NCI-H345 treated with DMSO at 0.1 percent for 48 hours (cell line): ENCODE measurements around the gene SGSM2.

Source experiments
- DNase-seq: peaks from one replicate; lab custom pipeline; 2025; ENCODE audit not compliant: unreplicated experiment; lab: John Stamatoyannopoulos, UW

SGSM2 gene

DNA sequence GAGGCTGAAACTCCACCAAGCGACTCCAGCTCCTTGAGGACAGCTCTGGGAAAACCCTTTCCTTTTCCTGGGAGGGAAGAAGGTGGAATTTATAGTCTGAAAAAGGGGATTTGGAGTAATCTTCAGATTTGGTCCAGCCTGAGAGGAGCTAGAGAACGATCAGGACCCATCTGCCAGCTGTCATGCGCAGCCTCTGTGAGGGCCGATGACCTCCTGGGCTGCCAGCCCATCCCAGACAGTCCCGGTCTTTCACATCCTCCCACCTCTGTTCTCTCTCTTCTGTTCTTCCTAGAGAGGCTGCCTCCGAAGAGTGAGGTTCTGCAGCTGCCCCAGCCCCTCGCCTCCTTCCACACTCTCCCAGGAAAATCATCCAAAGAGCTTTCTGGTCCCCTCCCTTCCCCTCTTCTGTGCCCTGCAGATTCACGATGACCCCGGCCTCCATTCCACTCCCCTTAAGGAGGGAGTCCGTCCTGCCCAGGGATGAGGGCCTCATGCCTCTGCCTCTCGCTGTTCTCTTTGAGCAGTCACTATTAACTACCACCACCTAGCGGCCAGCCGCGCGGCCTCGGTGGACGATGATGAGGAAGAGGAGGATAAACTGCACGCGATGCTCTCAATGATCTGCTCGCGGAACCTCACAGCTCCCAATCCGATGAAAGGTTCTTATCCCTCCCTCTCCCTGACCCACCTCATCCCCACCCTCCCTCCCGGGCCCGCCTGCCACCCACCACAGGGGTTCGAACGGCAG lies 29.6 kb downstream of the SGSM2 start:
- DNase-seq, result no peak

DNA sequence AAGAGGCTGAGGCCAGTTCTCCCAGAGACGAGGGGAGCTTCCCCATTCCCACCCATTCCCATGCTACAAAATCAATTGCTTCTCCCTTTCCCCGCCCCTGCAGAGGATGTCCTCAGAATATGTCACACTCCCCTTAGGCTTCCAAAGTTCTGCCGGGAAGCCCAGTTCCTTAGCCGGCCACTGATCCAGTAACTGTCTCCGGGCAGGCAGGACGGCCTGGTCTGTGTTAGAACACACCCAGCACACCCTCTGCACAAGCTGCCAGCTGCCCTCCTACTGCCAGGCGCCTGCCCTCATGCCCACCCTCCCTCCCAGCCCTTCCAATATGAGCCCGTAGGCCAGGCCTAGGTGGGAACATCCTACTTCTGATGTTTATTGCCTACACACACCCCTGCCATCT lies 31.1 kb downstream of the SGSM2 start:
- no peak for DNase-seq

DNA sequence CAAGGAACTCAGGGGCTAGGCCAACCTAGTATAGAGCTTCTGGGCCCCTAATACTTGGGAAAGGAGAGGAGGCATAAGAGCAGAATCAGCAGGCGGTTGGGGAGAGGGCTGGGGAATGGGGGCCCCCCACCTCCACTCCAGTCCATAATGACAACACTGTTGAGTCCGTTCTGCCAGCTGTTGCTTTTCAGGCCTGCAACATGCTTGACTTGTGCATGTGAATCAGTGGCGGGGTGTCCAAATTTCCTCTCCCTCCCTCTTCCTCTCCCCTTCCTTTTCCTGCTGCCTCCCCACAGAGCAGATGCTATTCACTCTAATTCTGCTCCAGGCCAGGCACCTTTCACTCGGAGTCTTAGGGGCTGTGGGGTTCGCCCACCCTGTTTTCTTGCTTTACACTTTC lies 31.7 kb downstream of the SGSM2 start:
- no peak for DNase-seq

DNA sequence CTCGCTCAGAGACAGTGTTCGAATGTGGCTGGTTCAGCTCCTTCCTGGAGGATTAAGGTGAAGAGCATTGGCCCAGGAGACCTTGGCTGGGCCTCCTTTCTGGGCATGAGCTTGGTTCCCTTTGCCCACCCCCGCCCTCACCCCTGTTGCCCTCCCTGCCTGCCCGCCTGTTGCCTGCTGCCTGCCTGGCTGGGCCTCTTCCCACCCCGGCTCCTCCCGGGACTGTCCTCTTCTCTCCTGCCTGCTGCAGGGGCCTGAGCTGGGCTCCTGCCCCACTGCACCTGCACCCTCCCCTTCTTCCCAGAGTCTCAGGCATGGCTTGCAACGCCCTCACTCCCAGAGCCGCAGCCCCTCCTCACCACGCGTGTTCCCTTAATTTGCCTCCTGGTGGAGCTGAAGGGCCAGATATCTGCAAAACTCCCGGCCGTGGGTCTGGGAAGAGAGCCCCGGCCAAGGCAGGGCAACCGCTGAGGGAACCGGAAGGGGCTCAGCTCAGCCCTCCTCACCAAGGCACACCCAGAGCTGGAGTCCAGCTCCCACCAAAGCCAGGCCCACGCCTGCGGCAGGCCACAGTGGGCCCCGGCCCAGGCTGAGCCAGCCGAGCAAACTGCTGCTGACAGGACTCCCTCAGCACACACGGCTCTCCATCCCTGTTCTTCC lies 32.4 kb downstream of the SGSM2 start:
- no peak for DNase-seq

DNA sequence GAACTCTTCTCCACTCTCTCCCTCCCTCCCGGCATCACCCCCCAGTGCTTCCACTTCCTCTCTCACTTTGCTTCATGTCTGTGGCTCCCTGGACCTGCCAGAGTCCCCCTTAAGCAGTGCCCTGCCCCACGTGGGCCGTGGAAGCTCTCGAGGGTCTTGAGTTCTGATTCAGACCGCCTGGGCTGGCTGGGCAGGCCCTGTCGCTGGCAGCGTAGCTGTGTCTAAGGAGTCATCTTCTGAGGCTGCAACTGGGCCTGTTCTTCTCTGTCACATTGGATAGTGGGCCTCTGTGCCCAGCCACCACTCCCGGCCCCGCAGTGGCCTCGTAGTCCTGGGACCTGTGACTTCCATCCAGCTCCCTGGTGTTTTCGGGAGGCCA lies 32.9 kb downstream of the SGSM2 start:
- no peak for DNase-seq

DNA sequence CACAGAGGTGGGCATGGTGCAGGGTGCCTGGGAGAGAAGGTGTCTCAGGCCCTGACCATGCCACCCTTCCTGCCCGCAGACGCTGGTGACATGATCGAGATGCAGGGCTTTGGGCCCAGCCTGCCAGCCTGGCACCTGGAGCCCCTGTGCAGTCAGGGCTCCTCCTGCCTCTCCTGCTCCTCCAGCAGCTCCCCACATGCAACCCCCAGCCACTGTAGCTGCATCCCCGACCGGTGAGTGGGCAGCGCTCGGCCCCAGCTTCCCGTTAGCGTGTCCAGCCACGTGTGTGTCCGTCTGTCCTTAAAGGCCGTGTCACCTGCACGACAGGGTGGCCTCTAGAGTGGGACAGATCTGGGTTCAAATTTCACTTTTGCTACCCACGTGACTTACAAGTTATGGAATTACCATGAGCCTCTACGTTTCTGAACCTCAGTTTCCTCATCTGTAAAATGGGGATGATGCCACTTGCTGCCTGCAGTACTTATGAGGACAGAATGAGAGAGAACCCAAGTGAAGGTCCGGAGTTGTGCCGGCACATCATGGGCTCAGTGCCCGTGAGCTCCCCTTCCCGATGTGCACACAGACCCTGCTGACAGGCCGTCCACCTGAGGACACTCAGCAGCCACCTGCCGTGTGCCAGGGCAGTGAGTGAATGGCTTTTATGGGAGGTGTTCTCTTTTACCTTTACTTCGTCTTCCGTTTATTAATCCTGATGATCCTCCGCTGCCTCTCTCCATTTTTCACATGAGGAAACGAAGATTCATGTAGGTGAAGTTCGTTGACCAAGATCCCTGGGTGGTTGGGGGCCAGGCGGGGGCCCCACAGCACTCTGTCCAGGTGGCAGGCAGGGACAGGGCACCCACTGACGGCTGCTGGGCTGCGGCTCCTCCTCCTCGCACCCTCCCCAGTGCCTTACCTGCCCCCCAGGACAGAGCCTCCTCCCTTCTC lies 34.2 kb downstream of the SGSM2 start:
- no peak for DNase-seq

DNA sequence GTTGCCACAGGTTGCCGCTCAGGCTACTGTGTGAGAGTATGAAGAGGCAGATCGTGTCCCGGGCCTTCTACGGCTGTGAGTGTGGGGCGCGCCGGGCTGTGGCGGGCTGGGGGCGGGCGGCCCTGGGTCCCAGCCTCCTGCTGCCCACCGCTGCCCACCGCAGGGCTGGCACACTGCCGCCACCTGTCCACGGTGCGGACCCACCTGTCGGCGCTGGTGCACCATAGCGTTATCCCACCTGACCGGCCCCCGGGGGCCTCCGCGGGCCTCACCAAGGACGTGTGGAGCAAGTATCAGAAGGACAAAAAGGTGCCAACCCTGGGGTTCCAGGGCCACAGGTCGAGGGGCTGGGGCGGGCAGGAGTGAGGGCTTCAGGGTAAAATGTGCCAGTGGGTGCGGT lies 34.9 kb downstream of the SGSM2 start:
- DNase-seq, result no peak

DNA sequence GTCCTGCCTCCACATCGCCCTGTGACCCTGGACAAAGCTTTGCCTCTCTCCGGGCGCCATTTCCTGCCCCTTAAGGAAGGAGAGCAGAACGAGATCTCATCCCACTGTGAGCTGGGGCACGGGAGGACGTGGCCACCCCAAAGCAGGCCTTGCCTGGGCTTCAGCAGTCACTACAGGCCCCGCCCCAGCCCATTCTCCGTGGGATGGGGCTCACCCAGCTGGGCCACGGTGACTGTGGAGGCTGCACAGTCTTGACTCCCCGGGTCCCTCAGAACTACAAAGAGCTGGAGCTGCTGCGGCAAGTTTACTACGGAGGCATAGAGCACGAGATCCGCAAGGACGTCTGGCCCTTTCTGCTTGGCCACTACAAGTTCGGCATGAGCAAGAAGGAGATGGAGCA lies 35.4 kb downstream of the SGSM2 start:
- DNase-seq, result no peak

DNA sequence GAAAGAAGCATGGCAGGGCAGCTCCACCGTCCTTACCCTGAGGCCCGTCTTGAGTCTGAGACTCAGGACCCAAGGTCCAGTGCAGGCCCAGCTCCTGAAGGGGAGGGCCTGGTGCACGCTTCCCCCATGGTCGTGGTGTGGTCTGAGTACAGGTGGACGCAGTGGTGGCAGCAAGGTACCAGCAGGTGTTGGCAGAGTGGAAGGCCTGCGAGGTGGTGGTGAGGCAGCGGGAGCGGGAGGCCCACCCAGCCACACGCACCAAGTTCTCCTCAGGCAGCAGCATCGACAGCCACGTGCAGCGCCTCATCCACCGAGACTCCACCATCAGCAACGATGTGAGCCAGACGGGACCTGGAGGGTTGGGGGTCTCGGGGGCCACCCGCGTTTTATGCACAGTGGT lies 35.9 kb downstream of the SGSM2 start:
- no peak for DNase-seq

DNA sequence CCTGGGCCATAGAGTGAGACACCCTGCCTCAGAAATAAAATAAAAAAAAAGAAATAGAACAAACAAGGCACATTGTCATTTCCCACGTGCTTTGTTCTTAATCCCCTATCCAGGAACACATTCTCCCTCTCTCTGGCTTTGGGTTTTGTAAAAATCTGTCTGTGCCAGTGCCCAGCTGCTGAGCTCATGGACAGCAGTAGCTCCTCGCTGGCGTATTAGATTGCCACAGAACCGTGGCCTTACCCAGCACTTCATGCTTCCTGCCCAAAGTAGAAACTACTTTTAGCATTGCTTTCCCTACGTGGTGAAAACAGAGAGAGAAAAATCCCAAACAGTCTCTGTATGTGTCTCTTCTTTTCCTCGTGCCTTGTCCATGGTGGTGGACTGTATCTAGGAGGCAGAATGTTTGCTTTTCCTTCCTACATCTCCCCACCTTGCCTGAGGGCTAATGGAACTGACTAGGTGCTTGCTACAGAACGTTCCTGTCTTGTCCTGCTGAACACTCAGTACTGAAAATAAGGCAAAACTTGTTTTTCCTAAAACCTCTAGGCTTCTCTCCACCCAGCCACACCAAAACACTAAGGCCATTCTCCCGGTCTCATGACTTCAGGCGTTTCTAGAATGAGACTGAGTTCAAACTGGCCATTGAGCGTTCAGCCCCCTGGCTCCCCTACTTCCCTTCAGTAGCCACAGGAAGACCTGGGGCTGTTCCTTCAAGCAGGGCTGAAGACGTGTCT lies 37.4 kb downstream of the SGSM2 start:
- DNase-seq, result no peak

DNA sequence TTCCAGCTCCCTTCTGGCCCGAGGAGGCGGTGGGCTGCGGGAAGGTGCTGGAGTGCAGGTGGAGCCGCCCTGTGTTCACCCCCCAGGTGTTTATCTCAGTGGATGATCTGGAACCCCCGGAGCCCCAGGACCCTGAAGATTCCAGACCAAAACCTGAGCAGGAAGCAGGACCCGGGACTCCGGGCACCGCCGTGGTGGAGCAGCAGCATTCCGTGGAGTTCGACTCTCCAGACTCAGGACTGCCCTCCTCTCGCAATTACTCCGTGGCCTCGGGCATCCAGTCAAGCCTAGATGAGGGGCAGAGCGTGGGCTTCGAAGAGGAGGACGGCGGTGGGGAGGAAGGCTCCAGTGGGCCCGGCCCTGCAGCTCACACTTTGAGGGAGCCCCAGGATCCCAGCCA lies 38.1 kb downstream of the SGSM2 start:
- no peak for DNase-seq

DNA sequence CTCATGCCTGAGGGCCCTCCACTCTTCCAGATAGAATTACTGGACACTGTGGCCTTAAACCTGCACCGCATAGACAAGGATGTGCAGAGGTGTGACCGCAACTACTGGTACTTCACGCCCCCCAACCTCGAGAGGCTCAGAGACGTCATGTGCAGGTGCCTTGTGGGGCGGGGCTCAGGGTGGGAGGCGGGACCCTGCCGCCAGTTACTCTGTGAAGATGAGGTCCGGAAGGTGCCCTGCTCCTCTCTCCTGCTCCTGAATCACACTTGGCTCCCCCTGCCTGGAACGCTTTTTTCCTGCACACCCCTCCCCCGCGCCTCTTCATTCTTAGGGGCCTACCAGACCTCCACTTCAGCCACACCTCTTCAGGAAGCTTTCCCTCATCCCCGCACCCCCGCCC lies 38.8 kb downstream of the SGSM2 start:
- no peak for DNase-seq

DNA sequence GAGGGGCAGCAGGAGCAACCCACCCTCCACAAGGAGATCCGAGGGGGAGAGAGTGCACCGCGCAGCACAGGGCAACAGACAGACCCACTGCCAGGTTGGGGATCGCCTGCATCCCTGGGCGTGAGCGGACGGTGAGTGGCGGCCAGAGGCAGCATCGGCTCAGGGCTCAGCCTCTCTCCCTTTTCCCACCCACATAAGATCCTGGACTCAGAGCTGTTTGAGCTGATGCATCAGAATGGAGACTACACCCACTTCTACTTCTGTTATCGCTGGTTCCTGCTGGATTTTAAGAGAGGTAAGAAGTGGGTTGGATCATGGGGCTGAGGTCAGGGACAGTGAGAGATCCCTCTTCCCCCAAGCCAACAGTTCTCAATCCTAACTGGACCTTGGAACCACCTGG lies 40.4 kb downstream of the SGSM2 start:
- DNase-seq, result no peak

DNA sequence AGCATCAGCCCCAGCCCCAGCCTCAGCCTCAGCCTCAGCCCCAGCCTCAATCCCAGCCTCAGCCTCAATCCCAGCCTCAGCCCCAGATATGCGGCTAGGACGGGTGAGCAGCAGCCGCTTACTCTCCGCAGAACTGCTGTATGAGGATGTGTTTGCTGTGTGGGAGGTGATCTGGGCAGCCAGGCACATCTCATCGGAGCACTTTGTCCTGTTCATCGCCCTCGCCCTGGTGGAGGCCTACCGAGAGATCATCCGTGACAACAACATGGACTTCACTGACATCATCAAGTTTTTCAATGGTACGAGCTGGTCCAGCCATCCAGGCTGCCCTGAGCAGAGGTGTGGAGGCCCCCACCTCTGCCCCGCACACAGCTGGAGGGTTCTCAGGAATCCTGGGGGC lies 41.6 kb downstream of the SGSM2 start:
- no peak for DNase-seq

DNA sequence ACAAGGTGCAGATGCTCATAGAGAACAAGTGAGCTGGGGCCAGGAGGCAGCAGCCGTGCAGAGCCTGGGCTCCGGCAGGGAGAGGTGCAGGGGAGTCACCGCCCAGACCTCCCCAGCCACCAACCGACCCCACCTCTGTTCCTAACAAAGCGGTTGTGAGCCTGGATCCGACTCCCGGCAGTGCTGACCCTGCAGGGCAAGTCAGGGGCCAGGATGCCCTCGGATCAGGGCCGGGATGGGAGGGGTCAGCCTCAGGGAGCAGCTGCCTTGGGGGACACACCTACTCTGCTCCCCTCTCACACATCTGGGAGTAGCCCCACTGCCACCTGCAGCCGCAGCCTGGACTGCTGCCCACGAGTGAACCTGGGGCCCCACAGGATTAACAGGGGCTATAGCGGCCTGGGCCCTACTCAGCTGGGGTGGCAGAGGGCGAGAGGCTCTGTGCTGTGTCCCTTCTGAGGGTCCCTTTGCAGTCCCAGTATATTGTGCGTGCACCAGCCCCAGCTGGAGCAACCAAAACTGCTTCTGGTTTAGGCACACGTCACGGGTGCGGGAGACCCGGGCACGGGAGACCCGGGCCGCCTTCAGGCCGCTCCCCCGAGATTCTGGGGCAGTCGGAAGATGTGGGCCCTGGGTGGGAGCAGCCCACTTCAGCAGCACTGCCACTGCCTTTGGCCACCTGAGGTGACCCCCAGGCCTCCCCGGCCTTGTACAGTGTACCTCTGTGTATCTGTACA lies 42.4 kb downstream of the SGSM2 start:
- no peak for DNase-seq

DNA sequence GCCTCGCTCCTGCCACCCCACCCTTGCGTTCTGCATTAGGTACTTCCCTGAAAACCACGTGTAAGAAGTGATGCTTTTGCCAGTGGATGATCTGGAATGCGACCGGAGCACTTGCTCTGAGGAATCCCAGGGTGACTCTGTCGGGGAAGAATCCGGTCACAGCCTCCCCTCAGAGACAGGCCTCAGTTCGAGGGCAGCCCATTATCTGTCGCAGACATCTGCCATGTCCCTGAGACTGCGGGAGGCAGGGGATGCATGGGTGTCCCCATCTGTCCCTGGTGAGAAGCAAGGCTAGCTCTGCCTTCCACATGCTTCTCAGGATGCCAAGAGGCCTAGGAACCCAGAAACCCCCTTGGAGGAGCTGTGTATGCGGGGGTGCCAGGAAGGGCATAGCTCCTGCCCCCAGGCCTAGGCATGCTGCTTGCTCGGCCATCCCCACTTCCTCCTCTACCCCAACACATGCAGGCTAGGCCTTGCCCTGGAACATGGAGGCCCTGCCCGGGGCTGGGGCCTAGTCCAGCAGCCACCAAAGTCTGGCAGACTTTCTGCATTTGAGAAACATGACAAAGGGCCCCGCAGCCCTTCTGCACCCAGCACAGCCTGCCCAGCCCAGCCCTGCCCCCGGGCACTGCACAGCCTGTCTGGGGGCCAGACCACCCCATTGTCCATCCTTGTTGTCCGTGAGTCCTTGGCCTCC lies 43.1 kb downstream of the SGSM2 start:
- no peak for DNase-seq

DNA sequence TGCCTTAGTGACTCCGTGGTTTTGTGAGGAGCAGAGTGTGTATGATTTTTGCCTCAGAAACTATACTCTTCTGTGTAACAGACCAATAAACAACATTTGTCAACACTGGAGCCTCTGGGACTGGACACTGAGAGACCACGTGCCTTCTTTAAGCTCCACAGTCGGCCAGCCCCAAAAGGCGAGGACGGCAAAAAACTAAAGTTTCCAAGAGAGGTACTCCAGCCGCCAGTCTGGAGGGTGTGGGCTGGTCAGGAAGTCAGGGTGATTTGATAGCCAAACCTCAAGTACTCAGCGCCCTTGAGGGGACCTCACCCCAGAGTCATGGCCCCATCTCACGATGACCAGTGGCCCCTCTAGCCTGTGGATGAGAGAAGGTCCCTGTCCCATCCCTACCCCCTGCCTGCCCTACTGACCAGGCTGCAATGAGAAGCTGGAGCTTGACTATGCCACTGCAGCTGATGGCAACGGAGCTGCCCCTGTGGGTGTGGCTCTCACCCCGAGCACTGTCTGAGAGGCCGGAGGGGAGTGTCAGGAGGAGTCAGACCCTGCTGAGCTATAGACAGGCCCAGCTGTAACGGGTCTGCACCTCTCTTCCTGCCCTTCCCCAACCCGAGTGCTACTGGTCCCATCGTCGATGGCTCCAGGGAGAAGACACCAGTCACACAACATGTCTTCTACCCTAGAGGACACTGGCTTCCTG lies 43.8 kb downstream of the SGSM2 start:
- DNase-seq, result no peak

DNA sequence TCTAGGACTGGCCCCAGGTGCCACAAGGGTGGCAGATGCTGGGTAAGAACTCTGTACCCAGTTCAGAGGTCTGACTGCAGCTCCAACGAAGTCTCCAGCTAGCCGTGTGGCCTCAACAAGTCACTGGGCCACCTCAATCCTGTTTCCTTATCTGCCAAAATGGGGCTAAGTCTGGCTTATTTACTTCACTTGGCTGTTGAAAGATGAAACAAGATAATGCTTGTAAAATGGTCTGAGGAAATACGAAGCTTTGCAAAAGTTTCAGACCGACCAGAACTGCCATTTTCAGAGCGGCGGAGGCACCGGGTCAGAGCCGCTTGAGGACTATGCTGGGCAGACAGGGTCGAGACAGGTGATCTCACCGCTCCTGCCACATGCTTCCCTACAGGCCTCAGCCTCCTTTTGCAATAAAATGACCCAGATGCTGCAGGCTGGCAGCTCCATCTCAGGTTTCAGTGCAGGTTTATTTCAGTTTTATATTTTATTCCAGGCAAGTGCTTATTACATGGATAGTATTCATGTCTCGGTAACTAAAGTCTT lies 46.4 kb downstream of the SGSM2 start:
- DNase-seq, result no peak
